ENCODE results near the gene DNAH2. TPM values are rescaled to one million over a fixed set of nuclear protein-coding genes. Genes with fewer than 3 reads are reported as not detected.

DNAH2 gene
- total RNA-seq, 1 experiment from 2014 or later = 0.13 TPM

DNA sequence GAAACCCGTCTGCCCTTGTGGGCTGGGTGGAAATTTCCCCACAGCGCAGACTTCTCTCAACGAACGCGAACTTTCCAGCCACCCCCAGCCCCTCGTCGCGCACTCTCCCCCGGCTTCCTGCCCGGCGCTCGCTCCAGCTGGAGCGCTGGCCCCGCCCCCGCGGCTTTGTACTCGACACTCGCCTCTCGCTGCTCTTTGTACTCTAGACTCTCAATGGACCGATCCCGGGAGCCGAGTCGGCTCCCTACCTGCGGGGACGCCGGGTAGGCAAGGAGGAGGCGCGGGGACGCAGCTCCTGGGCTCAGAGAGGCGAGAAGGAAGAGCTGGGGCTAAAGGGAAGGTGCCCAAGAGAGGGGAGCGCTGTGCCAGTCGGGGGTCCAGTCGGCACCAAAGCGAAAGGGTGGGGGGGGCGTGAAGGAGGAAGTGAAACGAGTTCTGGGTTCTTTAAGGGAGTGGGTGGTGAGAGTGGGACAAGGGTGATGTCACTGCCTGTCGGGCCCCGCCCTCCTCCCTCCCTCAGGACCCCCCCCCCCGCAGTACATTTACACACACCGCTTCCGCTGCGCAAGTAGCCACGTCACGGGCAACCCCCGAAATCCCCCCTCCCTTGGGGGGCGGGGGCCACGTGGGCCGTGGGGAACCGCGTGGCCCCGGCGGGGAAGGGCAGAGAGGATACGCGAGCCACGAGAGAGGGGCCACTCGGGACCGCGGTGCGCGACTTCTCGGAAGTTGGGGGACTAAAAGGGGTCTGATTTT, 126.2 kb downstream of the DNAH2 start:
- in situ Hi-C loops (cut with HindIII; ENCODE audit: low pct_unique_long_range_greater_than_20kb, low sequenced_read_pairs) (no loop called here), intact Hi-C loops (cut with micrococcal nuclease; ENCODE audit: unreplicated experiment) (no loop called here)
- peak; percentile 64 for ATAC-seq
- TF ChIP-seq CTCF (IDR thresholded peaks at IDR 0.05) = no peak
- TF ChIP-seq TCF7L2 (IDR thresholded peaks at IDR 0.05; ENCODE audit: low read depth, low read length) = peak; percentile 24; the same call in 1 of the 2 replicates
- TF ChIP-seq, protein P1, sequence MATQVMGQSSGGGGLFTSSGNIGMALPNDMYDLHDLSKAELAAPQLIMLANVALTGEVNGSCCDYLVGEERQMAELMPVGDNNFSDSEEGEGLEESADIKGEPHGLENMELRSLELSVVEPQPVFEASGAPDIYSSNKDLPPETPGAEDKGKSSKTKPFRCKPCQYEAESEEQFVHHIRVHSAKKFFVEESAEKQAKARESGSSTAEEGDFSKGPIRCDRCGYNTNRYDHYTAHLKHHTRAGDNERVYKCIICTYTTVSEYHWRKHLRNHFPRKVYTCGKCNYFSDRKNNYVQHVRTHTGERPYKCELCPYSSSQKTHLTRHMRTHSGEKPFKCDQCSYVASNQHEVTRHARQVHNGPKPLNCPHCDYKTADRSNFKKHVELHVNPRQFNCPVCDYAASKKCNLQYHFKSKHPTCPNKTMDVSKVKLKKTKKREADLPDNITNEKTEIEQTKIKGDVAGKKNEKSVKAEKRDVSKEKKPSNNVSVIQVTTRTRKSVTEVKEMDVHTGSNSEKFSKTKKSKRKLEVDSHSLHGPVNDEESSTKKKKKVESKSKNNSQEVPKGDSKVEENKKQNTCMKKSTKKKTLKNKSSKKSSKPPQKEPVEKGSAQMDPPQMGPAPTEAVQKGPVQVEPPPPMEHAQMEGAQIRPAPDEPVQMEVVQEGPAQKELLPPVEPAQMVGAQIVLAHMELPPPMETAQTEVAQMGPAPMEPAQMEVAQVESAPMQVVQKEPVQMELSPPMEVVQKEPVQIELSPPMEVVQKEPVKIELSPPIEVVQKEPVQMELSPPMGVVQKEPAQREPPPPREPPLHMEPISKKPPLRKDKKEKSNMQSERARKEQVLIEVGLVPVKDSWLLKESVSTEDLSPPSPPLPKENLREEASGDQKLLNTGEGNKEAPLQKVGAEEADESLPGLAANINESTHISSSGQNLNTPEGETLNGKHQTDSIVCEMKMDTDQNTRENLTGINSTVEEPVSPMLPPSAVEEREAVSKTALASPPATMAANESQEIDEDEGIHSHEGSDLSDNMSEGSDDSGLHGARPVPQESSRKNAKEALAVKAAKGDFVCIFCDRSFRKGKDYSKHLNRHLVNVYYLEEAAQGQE (IDR thresholded peaks at IDR 0.05; ENCODE audit: insufficient read depth in 1 of 2, low read depth in 2 of 2, low read length in 1 of 2) = no peak
- no peak; the same call in 1 of the 2 replicates for TF ChIP-seq POLR2AphosphoS5 (IDR thresholded peaks at IDR 0.05; ENCODE audit: low read depth, low read length)
- TF ChIP-seq SIN3A (IDR thresholded peaks at IDR 0.05; ENCODE audit: borderline replicate concordance, insufficient read depth, low read depth, low read length) = peak; percentile 25; the same call in 1 of the 2 replicates
- Histone ChIP-seq H3K27ac (ENCODE audit: low read length) (peak overlapping the region; percentile 85), H3K4me1 (ENCODE audit: control insufficient read depth, insufficient read depth, low read length) (peaks cover 25% of the 10 kb centered on the region), H3K36me3 (ENCODE audit: control insufficient read depth, insufficient read depth, low read length) (no peaks in the 10 kb centered on the region; the same call in 1 of the 2 replicates), H3K4me3 (ENCODE audit: low read depth in 2 of 2, low read length in 2 of 2) (peak overlapping the region; percentile 72 to 84), H3K27me3 (ENCODE audit: control insufficient read depth, insufficient read depth, low read length) (no peaks in the 10 kb centered on the region), H3K9me3 (ENCODE audit: control insufficient read depth, insufficient read depth, low read depth, low read length) (no peaks in the 10 kb centered on the region)
- ChIA-PET POLR2A (interaction anchor here (0.6 to 1.9 kb wide), 2 partner anchors 9 to 275 kb away, joined by 4 to 7 read pairs; no protein-coding TSS in a partner anchor), CTCF (interaction anchor here (0.7 kb wide), 1 partner anchor 156 kb away, joined by 3 read pairs; the partner anchor contains the start of gene TP53)
- BruUV-seq (replicated peaks) = no TSS peak
- DNase-seq (ENCODE audit: low read depth, low spot score) = no peak

- intact Hi-C loops (cut with micrococcal nuclease; ENCODE audit: unreplicated experiment) (no loop called here), in situ Hi-C loops (cut with HindIII; ENCODE audit: low pct_unique_long_range_greater_than_20kb, low sequenced_read_pairs) (no loop called here)
- Histone ChIP-seq H3K4me1 (ENCODE audit: control insufficient read depth, insufficient read depth, low read length) (peaks cover 17% of the 10 kb centered on the region), H3K36me3 (ENCODE audit: control insufficient read depth, insufficient read depth, low read length) (no peaks in the 10 kb centered on the region; the same call in 1 of the 2 replicates), H3K27me3 (ENCODE audit: control insufficient read depth, insufficient read depth, low read length) (no peaks in the 10 kb centered on the region), H3K27ac (ENCODE audit: low read length) (peak overlapping the region; percentile 80), H3K4me3 (ENCODE audit: low read depth in 2 of 2, low read length in 2 of 2) (peak overlapping the region; percentile 72 to 84), H3K9me3 (ENCODE audit: control insufficient read depth, insufficient read depth, low read depth, low read length) (no peaks in the 10 kb centered on the region)
- TSS peak; percentile 74 for BruUV-seq (replicated peaks)
- TF ChIP-seq CTCF (IDR thresholded peaks at IDR 0.05) = no peak
- no peak for TF ChIP-seq TCF7L2 (IDR thresholded peaks at IDR 0.05; ENCODE audit: low read depth, low read length)
- no peak for TF ChIP-seq SIN3A (IDR thresholded peaks at IDR 0.05; ENCODE audit: borderline replicate concordance, insufficient read depth, low read depth, low read length)
- TF ChIP-seq, protein P1 (IDR thresholded peaks at IDR 0.05; ENCODE audit: insufficient read depth in 1 of 2, low read depth in 2 of 2, low read length in 1 of 2) = no peak
- peak; percentile 26 for TF ChIP-seq POLR2AphosphoS5 (IDR thresholded peaks at IDR 0.05; ENCODE audit: low read depth, low read length)
- peak; percentile 79 for DNase-seq (ENCODE audit: low read depth, low spot score)
- ATAC-seq = peak; percentile 83
- ChIA-PET CTCF (interaction anchor here (0.7 kb wide), 1 partner anchor 145 kb away, joined by 3 read pairs; no protein-coding TSS in a partner anchor), POLR2A (interaction anchor here (0.6 to 1.9 kb wide), 3 partner anchors 9 to 388 kb away, joined by 3 to 7 read pairs (median 4); no protein-coding TSS in a partner anchor)
Observed at GRCh38 chr17:7844292-7845154, 127.0 kb downstream of the DNAH2 start.
